ENCODE results near the gene TFCP2L1.
A peak's percentile ranks its signal among the peaks of the same experiment; 100 is the strongest.

Gene TFCP2L1

GRCh38 chr2:121194626-121195025, 90.4 kb downstream of the TFCP2L1 start:
- Histone ChIP-seq H2BK120ac (ENCODE audit: low read depth, low read length) (no peak overlapping the region), H3K27ac (replicated peaks; ENCODE audit: low read length) (no peak overlapping the region), H2BK15ac (ENCODE audit: low read length) (no peak overlapping the region), H3K4me2 (ENCODE audit: insufficient read depth, low read length, poor library complexity, severe bottlenecking) (no peak overlapping the region), H4K91ac (ENCODE audit: low read depth, low read length, poor library complexity) (no peak overlapping the region), H2AFZ (ENCODE audit: low read length) (no peak overlapping the region), H3K23ac (ENCODE audit: low read depth, low read length, poor library complexity) (no peak overlapping the region), H2AK5ac (ENCODE audit: low read depth, low read length) (no peak overlapping the region), H3K4ac (ENCODE audit: low read length) (no peak overlapping the region), H4K8ac (ENCODE audit: low read depth, low read length) (no peak overlapping the region), H3K4me1 (ENCODE audit: control insufficient read depth in 2 of 2, insufficient read depth in 1 of 2, low read depth in 1 of 2, low read length in 2 of 2) (no peaks in the 10 kb centered on the region), H2BK12ac (ENCODE audit: low read length) (no peak overlapping the region), H3K36me3 (replicated peaks in 1 of 2; ENCODE audit: control insufficient read depth in 2 of 2, insufficient read depth in 2 of 2, low read length in 2 of 2) (peaks cover 0 to 2% of the 10 kb centered on the region in 2 donors), H3K18ac (ENCODE audit: low read length) (no peak overlapping the region), H3K14ac (ENCODE audit: low read length) (no peak overlapping the region), H3K9me3 (replicated peaks in 1 of 2; ENCODE audit: control insufficient read depth in 2 of 2, insufficient read depth in 1 of 2, low read depth in 1 of 2, low read length in 2 of 2) (no peaks in the 10 kb centered on the region), H2BK5ac (ENCODE audit: low read length) (peak overlapping the region; percentile 78), H3K27me3 (ENCODE audit: control insufficient read depth in 3 of 3, insufficient read depth in 3 of 3, low read depth in 1 of 3, low read length in 3 of 3) (peaks cover 0 to 5% (median 0%) of the 10 kb centered on the region in 3 experiments), H3K9ac (ENCODE audit: low read depth, low read length, poor library complexity) (no peak overlapping the region), H3K79me1 (ENCODE audit: low read depth, low read length) (no peaks in the 10 kb centered on the region), H3K4me3 (ENCODE audit: low read length in 2 of 2) (no peak overlapping the region)
- no CpG with 5 or more reads among the region's 5 CpGs for WGBS, 2 donors (ENCODE audit: extremely low coverage in 2 of 2, insufficient read length in 2 of 2, insufficient replicate concordance in 1 of 2)
- no peak for DNase-seq (ENCODE audit: low spot score)

GRCh38 chr2:121193185-121193584, 91.8 kb downstream of the TFCP2L1 start:
- H3K79me1 ChIP-seq (ENCODE audit: low read depth, low read length), result no peaks in the 10 kb centered on the region
- no CpG with 5 or more reads among the region's 1 CpG for WGBS, 2 donors (ENCODE audit: extremely low coverage in 2 of 2, insufficient read length in 2 of 2, insufficient replicate concordance in 1 of 2)
- H4K8ac ChIP-seq (ENCODE audit: low read depth, low read length), result no peak overlapping the region
- H3K4ac ChIP-seq (ENCODE audit: low read length), result no peak overlapping the region
- no peak overlapping the region for H3K4me3 ChIP-seq (ENCODE audit: low read length in 2 of 2)
- H4K91ac ChIP-seq (ENCODE audit: low read depth, low read length, poor library complexity), result no peak overlapping the region
- H3K36me3 ChIP-seq (replicated peaks in 1 of 2; ENCODE audit: control insufficient read depth in 2 of 2, insufficient read depth in 2 of 2, low read length in 2 of 2), result no peaks in the 10 kb centered on the region
- H2BK5ac ChIP-seq (ENCODE audit: low read length), result no peak overlapping the region
- no peak overlapping the region for H2BK15ac ChIP-seq (ENCODE audit: low read length)
- H2AK5ac ChIP-seq (ENCODE audit: low read depth, low read length), result no peak overlapping the region
- no peaks in the 10 kb centered on the region for H3K4me1 ChIP-seq (ENCODE audit: control insufficient read depth in 2 of 2, insufficient read depth in 1 of 2, low read depth in 1 of 2, low read length in 2 of 2)
- H3K27ac ChIP-seq (replicated peaks; ENCODE audit: low read length), result no peak overlapping the region
- H3K9ac ChIP-seq (ENCODE audit: low read depth, low read length, poor library complexity), result no peak overlapping the region
- no peak overlapping the region for H3K4me2 ChIP-seq (ENCODE audit: insufficient read depth, low read length, poor library complexity, severe bottlenecking)
- no peak overlapping the region for H2BK12ac ChIP-seq (ENCODE audit: low read length)
- no peak overlapping the region for H3K14ac ChIP-seq (ENCODE audit: low read length)
- H3K18ac ChIP-seq (ENCODE audit: low read length), result no peak overlapping the region
- no peak overlapping the region for H3K23ac ChIP-seq (ENCODE audit: low read depth, low read length, poor library complexity)
- peaks cover 0 to 5% (median 0%) of the 10 kb centered on the region in 3 experiments for H3K27me3 ChIP-seq (ENCODE audit: control insufficient read depth in 3 of 3, insufficient read depth in 3 of 3, low read depth in 1 of 3, low read length in 3 of 3)
- no peak overlapping the region for H2BK120ac ChIP-seq (ENCODE audit: low read depth, low read length)
- DNase-seq (ENCODE audit: low spot score), result no peak
- no peak overlapping the region for H2AFZ ChIP-seq (ENCODE audit: low read length)
- H3K9me3 ChIP-seq (replicated peaks in 1 of 2; ENCODE audit: control insufficient read depth in 2 of 2, insufficient read depth in 1 of 2, low read depth in 1 of 2, low read length in 2 of 2), result no peaks in the 10 kb centered on the region

- H2AK5ac ChIP-seq (ENCODE audit: low read depth, low read length), result no peak overlapping the region
- H3K4ac ChIP-seq (ENCODE audit: low read length), result no peak overlapping the region
- no peak overlapping the region for H2AFZ ChIP-seq (ENCODE audit: low read length)
- no peak overlapping the region for H3K9ac ChIP-seq (ENCODE audit: low read depth, low read length, poor library complexity)
- H3K23ac ChIP-seq (ENCODE audit: low read depth, low read length, poor library complexity), result no peak overlapping the region
- H3K36me3 ChIP-seq (replicated peaks in 1 of 2; ENCODE audit: control insufficient read depth in 2 of 2, insufficient read depth in 2 of 2, low read length in 2 of 2), result no peaks in the 10 kb centered on the region
- no peak overlapping the region for H2BK5ac ChIP-seq (ENCODE audit: low read length)
- no peaks in the 10 kb centered on the region for H3K9me3 ChIP-seq (replicated peaks in 1 of 2; ENCODE audit: control insufficient read depth in 2 of 2, insufficient read depth in 1 of 2, low read depth in 1 of 2, low read length in 2 of 2)
- H3K4me1 ChIP-seq (ENCODE audit: control insufficient read depth in 2 of 2, insufficient read depth in 1 of 2, low read depth in 1 of 2, low read length in 2 of 2), result no peaks in the 10 kb centered on the region
- H3K14ac ChIP-seq (ENCODE audit: low read length), result no peak overlapping the region
- no peak overlapping the region for H4K8ac ChIP-seq (ENCODE audit: low read depth, low read length)
- no peak overlapping the region for H3K18ac ChIP-seq (ENCODE audit: low read length)
- no peak overlapping the region for H2BK120ac ChIP-seq (ENCODE audit: low read depth, low read length)
- no peak overlapping the region for H3K27ac ChIP-seq (replicated peaks; ENCODE audit: low read length)
- H3K4me2 ChIP-seq (ENCODE audit: insufficient read depth, low read length, poor library complexity, severe bottlenecking), result no peak overlapping the region
- H3K27me3 ChIP-seq (ENCODE audit: control insufficient read depth in 3 of 3, insufficient read depth in 3 of 3, low read depth in 1 of 3, low read length in 3 of 3), result peaks cover 0 to 5% (median 0%) of the 10 kb centered on the region in 3 experiments
- no peak overlapping the region for H4K91ac ChIP-seq (ENCODE audit: low read depth, low read length, poor library complexity)
- no CpG with 5 or more reads among the region's 8 CpGs for WGBS, 2 donors (ENCODE audit: extremely low coverage in 2 of 2, insufficient read length in 2 of 2, insufficient replicate concordance in 1 of 2)
- H3K79me1 ChIP-seq (ENCODE audit: low read depth, low read length), result no peaks in the 10 kb centered on the region
- H3K4me3 ChIP-seq (ENCODE audit: low read length in 2 of 2), result no peak overlapping the region
- H2BK12ac ChIP-seq (ENCODE audit: low read length), result no peak overlapping the region
- DNase-seq (ENCODE audit: low spot score), result no peak
- H2BK15ac ChIP-seq (ENCODE audit: low read length), result no peak overlapping the region
These were observed 92.4 kb downstream of the TFCP2L1 start for GRCh38 chr2:121192576-121192975.

GRCh38 chr2:121191191-121192170, 93.5 kb downstream of the TFCP2L1 start:
- no peaks in the 10 kb centered on the region for H3K4me1 ChIP-seq (ENCODE audit: control insufficient read depth in 2 of 2, insufficient read depth in 1 of 2, low read depth in 1 of 2, low read length in 2 of 2)
- no peak overlapping the region for H2BK12ac ChIP-seq (ENCODE audit: low read length)
- no peaks in the 10 kb centered on the region for H3K36me3 ChIP-seq (replicated peaks in 1 of 2; ENCODE audit: control insufficient read depth in 2 of 2, insufficient read depth in 2 of 2, low read length in 2 of 2)
- H3K27ac ChIP-seq (replicated peaks; ENCODE audit: low read length), result no peak overlapping the region
- no peak overlapping the region for H2BK15ac ChIP-seq (ENCODE audit: low read length)
- H3K4ac ChIP-seq (ENCODE audit: low read length), result no peak overlapping the region
- no peak overlapping the region for H3K23ac ChIP-seq (ENCODE audit: low read depth, low read length, poor library complexity)
- no peak overlapping the region for H2BK120ac ChIP-seq (ENCODE audit: low read depth, low read length)
- H3K4me3 ChIP-seq (ENCODE audit: low read length in 2 of 2), result no peak overlapping the region
- H4K91ac ChIP-seq (ENCODE audit: low read depth, low read length, poor library complexity), result no peak overlapping the region
- no peak overlapping the region for H3K9ac ChIP-seq (ENCODE audit: low read depth, low read length, poor library complexity)
- no peak overlapping the region for H3K14ac ChIP-seq (ENCODE audit: low read length)
- H3K4me2 ChIP-seq (ENCODE audit: insufficient read depth, low read length, poor library complexity, severe bottlenecking), result no peak overlapping the region
- H2AFZ ChIP-seq (ENCODE audit: low read length), result no peak overlapping the region
- peaks cover 0 to 5% (median 0%) of the 10 kb centered on the region in 3 experiments for H3K27me3 ChIP-seq (ENCODE audit: control insufficient read depth in 3 of 3, insufficient read depth in 3 of 3, low read depth in 1 of 3, low read length in 3 of 3)
- no CpG with 5 or more reads among the region's 25 CpGs for WGBS, 2 donors (ENCODE audit: extremely low coverage in 2 of 2, insufficient read length in 2 of 2, insufficient replicate concordance in 1 of 2)
- no peak overlapping the region for H2BK5ac ChIP-seq (ENCODE audit: low read length)
- no peaks in the 10 kb centered on the region for H3K79me1 ChIP-seq (ENCODE audit: low read depth, low read length)
- H3K18ac ChIP-seq (ENCODE audit: low read length), result no peak overlapping the region
- H2AK5ac ChIP-seq (ENCODE audit: low read depth, low read length), result no peak overlapping the region
- no peak overlapping the region for H4K8ac ChIP-seq (ENCODE audit: low read depth, low read length)
- H3K9me3 ChIP-seq (replicated peaks in 1 of 2; ENCODE audit: control insufficient read depth in 2 of 2, insufficient read depth in 1 of 2, low read depth in 1 of 2, low read length in 2 of 2), result no peaks in the 10 kb centered on the region
- DNase-seq (ENCODE audit: low spot score), result no peak

Data from neuronal stem cell (in vitro differentiated cells).